ENCODE data around the gene RAB31.

The RAB31 gene

GRCh38 chr18:9749611-9750010, 41.5 kb downstream of the RAB31 start:
- no CpG with 5 or more reads among the region's 4 CpGs for WGBS (ENCODE audit: insufficient coverage, insufficient read length)
- DNase-seq (ENCODE audit: low read depth, low spot score) = no peak
- H3K36me3 ChIP-seq (ENCODE audit: control insufficient read depth, insufficient read depth, low read length) = no peaks in the 10 kb centered on the region
- no peak overlapping the region for H3K4me3 ChIP-seq (ENCODE audit: low read length)
- no peaks in the 10 kb centered on the region for H3K4me1 ChIP-seq (ENCODE audit: control insufficient read depth, insufficient read depth, low read length)
- no peaks in the 10 kb centered on the region for H3K9me3 ChIP-seq (ENCODE audit: control insufficient read depth, insufficient read depth, low read length)
- H3K27ac ChIP-seq (ENCODE audit: low read length) = no peak overlapping the region
- H3K27me3 ChIP-seq (ENCODE audit: control insufficient read depth, insufficient read depth, low read length) = no peaks in the 10 kb centered on the region

GRCh38 chr18:9750112-9750511, 42.0 kb downstream of the RAB31 start:
- H3K36me3 ChIP-seq (ENCODE audit: control insufficient read depth, insufficient read depth, low read length) = no peaks in the 10 kb centered on the region
- no CpG with 5 or more reads among the region's 12 CpGs for WGBS (ENCODE audit: insufficient coverage, insufficient read length)
- no peak for DNase-seq (ENCODE audit: low read depth, low spot score)
- H3K27ac ChIP-seq (ENCODE audit: low read length) = no peak overlapping the region
- H3K27me3 ChIP-seq (ENCODE audit: control insufficient read depth, insufficient read depth, low read length) = no peaks in the 10 kb centered on the region
- H3K4me1 ChIP-seq (ENCODE audit: control insufficient read depth, insufficient read depth, low read length) = no peaks in the 10 kb centered on the region
- no peaks in the 10 kb centered on the region for H3K9me3 ChIP-seq (ENCODE audit: control insufficient read depth, insufficient read depth, low read length)
- no peak overlapping the region for H3K4me3 ChIP-seq (ENCODE audit: low read length)

- no CpG with 5 or more reads among the region's 11 CpGs for WGBS (ENCODE audit: insufficient coverage, insufficient read length)
- no peaks in the 10 kb centered on the region for H3K9me3 ChIP-seq (ENCODE audit: control insufficient read depth, insufficient read depth, low read length)
- H3K36me3 ChIP-seq (ENCODE audit: control insufficient read depth, insufficient read depth, low read length) = no peaks in the 10 kb centered on the region
- H3K4me3 ChIP-seq (ENCODE audit: low read length) = no peak overlapping the region
- H3K4me1 ChIP-seq (ENCODE audit: control insufficient read depth, insufficient read depth, low read length) = no peaks in the 10 kb centered on the region
- no peaks in the 10 kb centered on the region for H3K27me3 ChIP-seq (ENCODE audit: control insufficient read depth, insufficient read depth, low read length)
- H3K27ac ChIP-seq (ENCODE audit: low read length) = no peak overlapping the region
- no peak for DNase-seq (ENCODE audit: low read depth, low spot score)
These were observed 42.7 kb downstream of the RAB31 start for GRCh38 chr18:9750606-9751304.

GRCh38 chr18:9751371-9752031, 43.4 kb downstream of the RAB31 start:
- no peaks in the 10 kb centered on the region for H3K9me3 ChIP-seq (ENCODE audit: control insufficient read depth, insufficient read depth, low read length)
- H3K36me3 ChIP-seq (ENCODE audit: control insufficient read depth, insufficient read depth, low read length) = no peaks in the 10 kb centered on the region
- WGBS (ENCODE audit: insufficient coverage, insufficient read length) = no CpG with 5 or more reads among the region's 8 CpGs
- H3K27me3 ChIP-seq (ENCODE audit: control insufficient read depth, insufficient read depth, low read length) = no peaks in the 10 kb centered on the region
- DNase-seq (ENCODE audit: low read depth, low spot score) = no peak
- H3K27ac ChIP-seq (ENCODE audit: low read length) = no peak overlapping the region
- H3K4me3 ChIP-seq (ENCODE audit: low read length) = no peak overlapping the region
- no peaks in the 10 kb centered on the region for H3K4me1 ChIP-seq (ENCODE audit: control insufficient read depth, insufficient read depth, low read length)

GRCh38 chr18:9753846-9754245, 45.7 kb downstream of the RAB31 start:
- Histone ChIP-seq H3K27me3 (ENCODE audit: control insufficient read depth, insufficient read depth, low read length) (no peaks in the 10 kb centered on the region), H3K36me3 (ENCODE audit: control insufficient read depth, insufficient read depth, low read length) (no peaks in the 10 kb centered on the region), H3K4me1 (ENCODE audit: control insufficient read depth, insufficient read depth, low read length) (no peaks in the 10 kb centered on the region), H3K9me3 (ENCODE audit: control insufficient read depth, insufficient read depth, low read length) (no peaks in the 10 kb centered on the region), H3K4me3 (ENCODE audit: low read length) (no peak overlapping the region), H3K27ac (ENCODE audit: low read length) (no peak overlapping the region)
- WGBS (ENCODE audit: insufficient coverage, insufficient read length) = no CpG with 5 or more reads among the region's 7 CpGs
- DNase-seq (ENCODE audit: low read depth, low spot score) = no peak

- WGBS (ENCODE audit: insufficient coverage, insufficient read length) = no CpG with 5 or more reads among the region's 3 CpGs
These were observed 47.0 kb downstream of the RAB31 start for GRCh38 chr18:9755110-9755509.

GRCh38 chr18:9755615-9756014, 47.5 kb downstream of the RAB31 start:
- Histone ChIP-seq H3K4me3 (ENCODE audit: low read length) (no peak overlapping the region), H3K36me3 (ENCODE audit: control insufficient read depth, insufficient read depth, low read length) (no peaks in the 10 kb centered on the region), H3K4me1 (ENCODE audit: control insufficient read depth, insufficient read depth, low read length) (no peaks in the 10 kb centered on the region), H3K27me3 (ENCODE audit: control insufficient read depth, insufficient read depth, low read length) (no peaks in the 10 kb centered on the region), H3K9me3 (ENCODE audit: control insufficient read depth, insufficient read depth, low read length) (no peaks in the 10 kb centered on the region), H3K27ac (ENCODE audit: low read length) (no peak overlapping the region)
- no peak for DNase-seq (ENCODE audit: low read depth, low spot score)
- WGBS (ENCODE audit: insufficient coverage, insufficient read length) = no CpG with 5 or more reads among the region's 3 CpGs

More at GRCh38 chr18:9755110-9755509, 47.0 kb downstream of the RAB31 start:
- no peak for DNase-seq (ENCODE audit: low read depth, low spot score)
- Histone ChIP-seq H3K9me3 (ENCODE audit: control insufficient read depth, insufficient read depth, low read length) (no peaks in the 10 kb centered on the region), H3K27me3 (ENCODE audit: control insufficient read depth, insufficient read depth, low read length) (no peaks in the 10 kb centered on the region), H3K36me3 (ENCODE audit: control insufficient read depth, insufficient read depth, low read length) (no peaks in the 10 kb centered on the region), H3K4me1 (ENCODE audit: control insufficient read depth, insufficient read depth, low read length) (no peaks in the 10 kb centered on the region), H3K27ac (ENCODE audit: low read length) (no peak overlapping the region), H3K4me3 (ENCODE audit: low read length) (no peak overlapping the region)

GRCh38 chr18:9756271-9756932, 48.3 kb downstream of the RAB31 start:
- DNase-seq (ENCODE audit: low read depth, low spot score) = no peak
- no CpG with 5 or more reads among the region's 4 CpGs for WGBS (ENCODE audit: insufficient coverage, insufficient read length)
- Histone ChIP-seq H3K36me3 (ENCODE audit: control insufficient read depth, insufficient read depth, low read length) (no peaks in the 10 kb centered on the region), H3K27me3 (ENCODE audit: control insufficient read depth, insufficient read depth, low read length) (no peaks in the 10 kb centered on the region), H3K4me1 (ENCODE audit: control insufficient read depth, insufficient read depth, low read length) (no peaks in the 10 kb centered on the region), H3K4me3 (ENCODE audit: low read length) (no peak overlapping the region), H3K9me3 (ENCODE audit: control insufficient read depth, insufficient read depth, low read length) (no peaks in the 10 kb centered on the region), H3K27ac (ENCODE audit: low read length) (no peak overlapping the region)

- H3K27ac ChIP-seq (ENCODE audit: low read length) = no peak overlapping the region
- no peaks in the 10 kb centered on the region for H3K9me3 ChIP-seq (ENCODE audit: control insufficient read depth, insufficient read depth, low read length)
- no peak for DNase-seq (ENCODE audit: low read depth, low spot score)
- H3K36me3 ChIP-seq (ENCODE audit: control insufficient read depth, insufficient read depth, low read length) = no peaks in the 10 kb centered on the region
- no peaks in the 10 kb centered on the region for H3K27me3 ChIP-seq (ENCODE audit: control insufficient read depth, insufficient read depth, low read length)
- no peak overlapping the region for H3K4me3 ChIP-seq (ENCODE audit: low read length)
- H3K4me1 ChIP-seq (ENCODE audit: control insufficient read depth, insufficient read depth, low read length) = no peaks in the 10 kb centered on the region
- no CpG with 5 or more reads among the region's 8 CpGs for WGBS (ENCODE audit: insufficient coverage, insufficient read length)
These were observed 48.9 kb downstream of the RAB31 start for GRCh38 chr18:9756933-9757470.

GRCh38 chr18:9757827-9758621, 49.9 kb downstream of the RAB31 start:
- no peak overlapping the region for H3K27ac ChIP-seq (ENCODE audit: low read length)
- no peaks in the 10 kb centered on the region for H3K36me3 ChIP-seq (ENCODE audit: control insufficient read depth, insufficient read depth, low read length)
- H3K27me3 ChIP-seq (ENCODE audit: control insufficient read depth, insufficient read depth, low read length) = no peaks in the 10 kb centered on the region
- no peaks in the 10 kb centered on the region for H3K4me1 ChIP-seq (ENCODE audit: control insufficient read depth, insufficient read depth, low read length)
- no peaks in the 10 kb centered on the region for H3K9me3 ChIP-seq (ENCODE audit: control insufficient read depth, insufficient read depth, low read length)
- no peak overlapping the region for H3K4me3 ChIP-seq (ENCODE audit: low read length)
- no peak for DNase-seq (ENCODE audit: low read depth, low spot score)
- WGBS (ENCODE audit: insufficient coverage, insufficient read length) = no CpG with 5 or more reads among the region's 18 CpGs

Measured in iPS DF 6.9 (cell line).